GM13976 (cell line): ENCODE results near the gene SPARC.

ENCODE experiments used
- DNase-seq: peaks from one replicate; pipeline ENCODE4 v3.0.0; 2012; ENCODE audit warnings: low spot score
- in situ Hi-C: fragments of 300-500 bp; cut with MboI; formaldehyde crosslinking; loops from one replicate; pipeline ENCODE4 v1.12.0; 2022; ENCODE audit warnings: low sequenced_read_pairs, mixed read lengths, inconsistent platforms; ENCODE audit not compliant: unreplicated experiment
- TF ChIP-seq, protein P1 (sequence below): IDR thresholded peaks from 2 replicates; pipeline ENCODE4 v1.5.1; 2012; ENCODE audit warnings: borderline replicate concordance, mild to moderate bottlenecking; ENCODE audit not compliant: insufficient read depth; ENCODE audit errors: extremely low read depth, missing control alignments, control extremely low read depth

The SPARC gene

DNA sequence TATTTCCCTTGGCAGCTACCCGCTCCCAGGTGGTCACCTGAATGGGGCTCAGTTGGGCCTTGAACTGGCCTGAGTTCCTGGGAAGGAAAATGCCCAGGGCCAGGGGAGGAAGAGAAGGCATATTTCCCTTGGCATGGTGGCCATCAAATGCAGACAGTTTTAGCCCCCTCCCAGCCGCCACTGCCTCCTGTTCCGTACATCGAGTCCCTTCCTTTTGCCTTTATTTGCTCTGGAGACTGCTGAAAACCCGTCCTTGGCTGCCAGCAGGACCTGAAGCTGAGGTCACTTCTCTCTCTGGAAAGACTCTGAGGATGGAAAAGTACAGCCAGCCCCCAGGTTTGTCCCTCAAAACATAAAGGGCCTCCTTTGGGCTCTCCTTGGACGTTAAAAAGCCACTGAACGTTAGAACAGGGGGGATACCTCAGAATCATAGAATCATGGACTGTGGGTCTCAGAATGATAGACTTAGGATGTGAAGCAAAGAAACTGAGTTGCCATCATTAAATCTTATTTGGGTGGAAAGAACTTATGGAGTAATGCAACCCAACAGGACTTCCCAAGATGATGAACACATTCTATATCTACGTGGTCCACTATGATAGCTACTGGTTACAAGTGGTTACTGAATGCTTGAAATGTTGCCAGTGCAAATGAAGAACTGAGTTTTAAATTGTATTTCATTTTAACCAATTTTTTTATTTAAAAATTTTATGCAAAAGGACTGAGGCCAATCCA lies 7.1 kb downstream of the SPARC start:
- DNase-seq, result no peak
- TF ChIP-seq, protein P1, sequence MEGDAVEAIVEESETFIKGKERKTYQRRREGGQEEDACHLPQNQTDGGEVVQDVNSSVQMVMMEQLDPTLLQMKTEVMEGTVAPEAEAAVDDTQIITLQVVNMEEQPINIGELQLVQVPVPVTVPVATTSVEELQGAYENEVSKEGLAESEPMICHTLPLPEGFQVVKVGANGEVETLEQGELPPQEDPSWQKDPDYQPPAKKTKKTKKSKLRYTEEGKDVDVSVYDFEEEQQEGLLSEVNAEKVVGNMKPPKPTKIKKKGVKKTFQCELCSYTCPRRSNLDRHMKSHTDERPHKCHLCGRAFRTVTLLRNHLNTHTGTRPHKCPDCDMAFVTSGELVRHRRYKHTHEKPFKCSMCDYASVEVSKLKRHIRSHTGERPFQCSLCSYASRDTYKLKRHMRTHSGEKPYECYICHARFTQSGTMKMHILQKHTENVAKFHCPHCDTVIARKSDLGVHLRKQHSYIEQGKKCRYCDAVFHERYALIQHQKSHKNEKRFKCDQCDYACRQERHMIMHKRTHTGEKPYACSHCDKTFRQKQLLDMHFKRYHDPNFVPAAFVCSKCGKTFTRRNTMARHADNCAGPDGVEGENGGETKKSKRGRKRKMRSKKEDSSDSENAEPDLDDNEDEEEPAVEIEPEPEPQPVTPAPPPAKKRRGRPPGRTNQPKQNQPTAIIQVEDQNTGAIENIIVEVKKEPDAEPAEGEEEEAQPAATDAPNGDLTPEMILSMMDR, result no peak
- in situ Hi-C loops, result no loop called here

DNA sequence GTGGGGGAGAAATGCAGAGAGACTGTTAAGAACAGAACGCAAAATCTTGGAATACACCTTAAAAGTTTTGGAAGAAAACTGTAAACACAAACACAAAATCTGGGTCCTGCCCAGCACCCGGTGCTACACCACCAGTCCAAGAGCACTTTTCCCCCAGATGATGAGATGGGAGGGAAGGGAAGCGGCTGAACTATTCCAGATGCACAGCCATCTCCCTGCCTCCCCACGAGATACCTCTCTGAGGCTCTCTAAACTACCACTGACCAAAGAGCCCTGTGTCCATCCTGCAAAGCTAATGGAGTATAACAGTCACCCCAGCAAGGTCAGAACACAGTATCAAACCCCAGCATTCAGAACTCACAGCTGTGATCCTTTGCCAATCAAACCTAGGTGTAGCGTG lies 8.0 kb downstream of the SPARC start:
- TF ChIP-seq, protein P1, result no peak
- no peak for DNase-seq
- in situ Hi-C loops, result no loop called here

DNA sequence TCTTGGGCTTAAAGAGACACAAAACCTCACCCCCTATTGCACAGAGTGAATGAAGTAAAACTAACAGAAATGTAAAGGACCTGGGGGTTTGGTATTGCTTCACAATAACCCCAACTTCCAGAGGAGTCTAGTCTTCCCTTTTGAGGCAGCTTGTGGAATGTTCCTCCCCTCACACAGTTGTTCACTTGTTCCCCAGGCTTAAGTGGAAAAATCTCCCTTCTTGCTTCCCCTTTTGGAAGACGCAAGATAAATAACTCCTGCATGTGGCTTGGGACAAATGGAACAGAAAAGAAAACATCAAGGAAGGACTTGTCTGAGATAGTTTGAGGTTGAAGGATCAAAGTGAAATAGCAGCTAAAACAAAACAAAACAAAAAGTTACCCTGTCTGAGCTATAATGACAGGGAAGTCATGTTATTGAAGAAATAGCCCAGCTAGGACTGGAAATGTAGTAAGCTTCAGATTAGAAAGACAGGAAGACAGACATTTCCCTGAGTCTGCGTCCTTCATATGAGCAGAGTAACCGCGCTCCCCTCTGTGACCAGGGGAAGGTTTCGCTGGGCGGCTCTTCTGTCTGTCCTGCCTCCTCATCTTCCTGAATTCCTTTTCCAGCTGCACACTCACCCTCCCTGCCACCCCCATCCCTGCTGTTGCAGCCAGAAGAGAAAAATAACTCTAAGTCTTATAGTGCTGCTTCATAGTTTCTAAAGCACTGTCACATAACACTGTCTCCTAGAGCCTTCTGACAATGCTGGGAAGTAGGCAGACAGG lies 8.8 kb downstream of the SPARC start:
- in situ Hi-C loops, result no loop called here
- TF ChIP-seq, protein P1, result no peak
- DNase-seq, result no peak

DNA sequence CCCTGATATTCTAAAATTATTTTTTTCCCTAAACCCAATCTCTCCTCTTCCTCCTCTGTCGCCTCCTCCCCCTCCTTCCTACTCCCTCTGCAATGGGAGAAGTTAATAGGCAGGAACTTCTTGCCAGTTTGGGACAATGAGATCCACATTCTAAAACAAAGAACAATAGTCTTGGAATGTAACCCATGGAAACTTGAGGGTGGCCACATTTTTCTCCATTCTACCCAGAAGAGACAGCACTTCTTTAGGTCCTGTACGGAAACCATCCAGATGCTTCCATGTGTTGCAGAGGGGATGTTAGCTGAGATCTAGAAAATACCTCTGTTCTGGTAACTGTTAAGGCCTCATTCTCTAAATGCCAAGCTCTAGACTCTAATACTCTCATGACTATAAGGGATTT lies 10.0 kb downstream of the SPARC start:
- TF ChIP-seq, protein P1, result no peak
- no peak for DNase-seq
- in situ Hi-C loops, result no loop called here

DNA sequence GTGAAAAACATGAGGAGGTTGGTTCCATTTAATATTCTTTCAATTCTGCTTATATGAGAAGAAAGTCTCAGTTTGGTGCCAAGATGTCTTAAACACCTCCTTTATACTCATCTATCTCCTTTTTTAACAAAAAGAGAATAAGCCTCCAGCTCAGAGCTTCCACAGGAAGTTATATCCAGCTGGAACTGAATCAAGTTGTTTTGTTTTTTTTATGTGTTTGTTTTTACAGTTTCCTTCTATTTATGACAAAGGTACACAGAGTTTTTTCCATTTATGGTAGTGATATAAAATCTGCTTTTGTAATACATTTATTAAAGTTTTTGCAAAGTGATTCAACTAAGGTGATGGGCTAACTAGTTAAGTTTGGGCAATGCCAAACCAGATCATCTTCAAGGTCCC lies 10.4 kb downstream of the SPARC start:
- DNase-seq, result no peak
- in situ Hi-C loops, result no loop called here
- TF ChIP-seq, protein P1, result no peak

DNA sequence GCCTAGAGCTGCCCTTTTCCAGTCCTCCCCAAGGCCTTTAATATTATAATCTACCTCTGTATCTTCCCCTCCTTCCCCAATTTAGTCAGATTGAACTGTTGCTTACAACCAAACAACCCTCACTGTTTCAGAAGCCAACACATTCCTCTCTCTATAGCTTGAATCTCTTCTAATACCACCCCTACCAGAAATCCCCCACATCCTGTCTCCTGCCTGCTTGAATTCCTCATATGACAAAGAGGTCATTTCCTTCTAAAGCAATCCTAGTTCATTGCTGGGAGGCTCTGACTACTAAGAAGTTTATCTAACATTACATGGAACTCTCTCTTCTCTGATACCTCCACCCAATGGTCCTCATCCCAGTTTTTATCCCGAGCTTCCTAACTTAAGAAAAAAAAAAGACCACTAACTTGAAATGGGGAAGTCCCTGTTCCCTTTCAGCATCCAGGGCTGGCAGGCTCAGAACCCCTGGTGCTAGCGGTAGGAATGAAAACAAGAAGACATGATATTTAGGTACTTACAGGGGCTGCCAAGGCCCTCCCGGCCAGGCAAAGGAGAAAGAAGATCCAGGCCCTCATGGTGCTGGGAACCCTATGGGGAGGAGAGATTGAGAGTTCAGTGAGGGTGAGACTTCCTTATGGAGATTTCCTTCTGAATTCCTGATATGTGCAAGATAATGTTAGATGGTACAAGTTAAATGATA lies 11.0 kb downstream of the SPARC start:
- DNase-seq, result no peak
- in situ Hi-C loops, result no loop called here
- TF ChIP-seq, protein P1, result no peak
